ENCODE measurements around the gene PLA2R1.
"Not testable (repeated sequence)": the region's sequence is repeated elsewhere in the genome, so short reads cannot be mapped to it uniquely, and the experiment has no call there.

Gene PLA2R1

GRCh38 chr2:159976527-159977160 is 85.8 kb downstream of the PLA2R1 start:
- Histone ChIP-seq H3K27me3 (replicated peaks) (no peaks in the 10 kb centered on the region), H3K27ac (no peak overlapping the region), H3K36me3 (replicated peaks) (no peaks in the 10 kb centered on the region), H3K4me3 (ENCODE audit: low read depth, low read length) (no peak overlapping the region)
- in situ Hi-C loops (cut with HindIII; ENCODE audit: low pct_ligation_motif_present, low sequenced_read_pairs): no loop called here
- no peak for DNase-seq
- TF ChIP-seq CTCF (IDR thresholded peaks at IDR 0.05; ENCODE audit: low read depth, low read length, missing control alignments): no peak

- Histone ChIP-seq H3K4me3 (ENCODE audit: low read depth, low read length) (no peak overlapping the region), H3K27ac (no peak overlapping the region), H3K36me3 (replicated peaks) (no peaks in the 10 kb centered on the region), H3K27me3 (replicated peaks) (no peaks in the 10 kb centered on the region)
- DNase-seq: no peak
- TF ChIP-seq CTCF (IDR thresholded peaks at IDR 0.05; ENCODE audit: low read depth, low read length, missing control alignments): no peak
- in situ Hi-C loops (cut with HindIII; ENCODE audit: low pct_ligation_motif_present, low sequenced_read_pairs): no loop called here
Measured at GRCh38 chr2:159973325-159973724, 89.1 kb downstream of the PLA2R1 start.

GRCh38 chr2:159971365-159972152 is 90.9 kb downstream of the PLA2R1 start:
- Histone ChIP-seq H3K27me3 (replicated peaks) (no peaks in the 10 kb centered on the region), H3K4me3 (ENCODE audit: low read depth, low read length) (no peak overlapping the region), H3K27ac (no peak overlapping the region), H3K36me3 (replicated peaks) (no peaks in the 10 kb centered on the region)
- no peak for TF ChIP-seq CTCF (IDR thresholded peaks at IDR 0.05; ENCODE audit: low read depth, low read length, missing control alignments)
- in situ Hi-C loops (cut with HindIII; ENCODE audit: low pct_ligation_motif_present, low sequenced_read_pairs): no loop called here
- DNase-seq: no peak

GRCh38 chr2:159970548-159970947 is 91.9 kb downstream of the PLA2R1 start:
- H3K36me3 ChIP-seq (replicated peaks); H3K27me3 ChIP-seq (replicated peaks); H3K27ac ChIP-seq; H3K4me3 ChIP-seq (ENCODE audit: low read depth, low read length); in situ Hi-C loops (cut with HindIII; ENCODE audit: low pct_ligation_motif_present, low sequenced_read_pairs); DNase-seq: not testable (repeated sequence)

GRCh38 chr2:159968279-159968900 is 94.0 kb downstream of the PLA2R1 start:
- in situ Hi-C loops (cut with HindIII; ENCODE audit: low pct_ligation_motif_present, low sequenced_read_pairs): no loop called here
- H3K27ac ChIP-seq: no peak overlapping the region
- peak; percentile 32 for DNase-seq
- H3K36me3 ChIP-seq (replicated peaks): no peaks in the 10 kb centered on the region
- peak; percentile 65 for TF ChIP-seq CTCF (IDR thresholded peaks at IDR 0.05; ENCODE audit: low read depth, low read length, missing control alignments)
- H3K27me3 ChIP-seq (replicated peaks): no peaks in the 10 kb centered on the region
- no peak overlapping the region for H3K4me3 ChIP-seq (ENCODE audit: low read depth, low read length)

- Histone ChIP-seq H3K36me3 (replicated peaks) (no peaks in the 10 kb centered on the region), H3K27ac (no peak overlapping the region), H3K27me3 (replicated peaks) (no peaks in the 10 kb centered on the region), H3K4me3 (ENCODE audit: low read depth, low read length) (no peak overlapping the region)
- in situ Hi-C loops (cut with HindIII; ENCODE audit: low pct_ligation_motif_present, low sequenced_read_pairs): no loop called here
- no peak for TF ChIP-seq CTCF (IDR thresholded peaks at IDR 0.05; ENCODE audit: low read depth, low read length, missing control alignments)
- DNase-seq: no peak
Measured at GRCh38 chr2:159963700-159964099, 98.7 kb downstream of the PLA2R1 start.

GRCh38 chr2:159962513-159962912 is 99.9 kb downstream of the PLA2R1 start:
- in situ Hi-C loops (cut with HindIII; ENCODE audit: low pct_ligation_motif_present, low sequenced_read_pairs); DNase-seq; H3K4me3 ChIP-seq (ENCODE audit: low read depth, low read length); H3K27ac ChIP-seq; H3K27me3 ChIP-seq (replicated peaks); H3K36me3 ChIP-seq (replicated peaks): not testable (repeated sequence)

Measured in brain microvascular endothelial cell (primary cell).